GM12891 (cell line): ENCODE measurements around the gene TLK2.

Source experiments
- POLR2A ChIP-seq: IDR thresholded peaks from 2 replicates; pipeline ENCODE4 v1.6.1; 2011; ENCODE audit warnings: low read depth, low read length, control low read depth
- POLR2AphosphoS5 ChIP-seq: IDR thresholded peaks from 2 replicates; pipeline ENCODE4 v1.6.1; 2011; ENCODE audit warnings: low read depth, low read length, control low read depth
- SPI1 ChIP-seq: IDR thresholded peaks from 2 replicates; pipeline ENCODE4 v1.6.1; 2011; ENCODE audit warnings: low read depth, low read length, control low read depth
- TAF1 ChIP-seq: IDR thresholded peaks from 2 replicates; pipeline ENCODE4 v1.6.1; 2011; ENCODE audit warnings: low read depth, low read length, control low read depth

- no peak for TF ChIP-seq POLR2A
- TF ChIP-seq POLR2AphosphoS5 = no peak
- no peak for TF ChIP-seq TAF1
- no peak for TF ChIP-seq SPI1
These were observed 93.9 kb downstream of the TLK2 start for GRCh38 chr17:62572488-62572887.
